NCI-H1694 treated with DMSO at 0.1 percent for 48 hours (cell line): Measurements from ENCODE around the gene GREB1.

ENCODE experiments used
- DNase-seq: peaks from one replicate; lab custom pipeline; 2025; lab: John Stamatoyannopoulos, UW

The GREB1 gene

DNA sequence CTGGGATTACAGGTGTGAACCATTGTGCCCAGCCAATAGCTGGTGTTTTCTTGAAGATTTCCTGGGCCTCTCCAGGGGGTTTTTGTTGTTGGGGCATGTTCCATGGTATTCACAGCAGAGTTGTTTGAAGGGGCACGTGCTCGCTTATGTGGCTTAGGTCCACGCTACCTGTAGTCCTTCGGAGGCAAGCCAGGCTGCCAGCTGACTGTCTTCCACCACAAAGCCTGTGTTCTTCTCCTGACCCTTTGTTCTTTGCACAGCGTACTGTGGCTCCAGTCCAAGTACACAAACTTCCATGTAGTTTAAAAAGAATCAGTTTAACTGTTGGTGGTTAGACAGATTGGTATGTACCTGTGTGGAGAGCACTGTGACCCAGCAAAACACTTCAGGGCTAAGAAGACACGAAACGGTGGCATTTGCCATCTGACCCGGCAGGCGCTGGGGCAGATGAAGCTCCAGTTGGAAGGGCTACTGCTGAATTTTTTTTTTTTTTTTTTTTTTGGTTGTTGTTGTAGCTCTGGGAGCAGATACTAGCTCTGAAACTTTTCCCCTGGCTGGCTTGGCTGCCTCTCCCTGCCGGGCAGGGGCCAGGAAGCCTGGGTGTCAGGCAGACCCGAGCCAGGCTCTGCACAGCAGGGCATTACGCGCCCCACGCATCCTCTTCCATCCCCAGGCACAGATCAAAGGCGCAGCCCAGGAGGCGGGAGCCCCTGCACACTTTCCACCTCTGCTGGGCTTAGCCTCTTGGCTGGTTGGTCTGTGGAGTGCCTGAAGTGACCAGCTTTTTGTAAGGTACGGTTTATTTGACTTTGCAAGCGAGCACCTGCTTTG, 5.7 kb downstream of the GREB1 start:
- no peak for DNase-seq

DNA sequence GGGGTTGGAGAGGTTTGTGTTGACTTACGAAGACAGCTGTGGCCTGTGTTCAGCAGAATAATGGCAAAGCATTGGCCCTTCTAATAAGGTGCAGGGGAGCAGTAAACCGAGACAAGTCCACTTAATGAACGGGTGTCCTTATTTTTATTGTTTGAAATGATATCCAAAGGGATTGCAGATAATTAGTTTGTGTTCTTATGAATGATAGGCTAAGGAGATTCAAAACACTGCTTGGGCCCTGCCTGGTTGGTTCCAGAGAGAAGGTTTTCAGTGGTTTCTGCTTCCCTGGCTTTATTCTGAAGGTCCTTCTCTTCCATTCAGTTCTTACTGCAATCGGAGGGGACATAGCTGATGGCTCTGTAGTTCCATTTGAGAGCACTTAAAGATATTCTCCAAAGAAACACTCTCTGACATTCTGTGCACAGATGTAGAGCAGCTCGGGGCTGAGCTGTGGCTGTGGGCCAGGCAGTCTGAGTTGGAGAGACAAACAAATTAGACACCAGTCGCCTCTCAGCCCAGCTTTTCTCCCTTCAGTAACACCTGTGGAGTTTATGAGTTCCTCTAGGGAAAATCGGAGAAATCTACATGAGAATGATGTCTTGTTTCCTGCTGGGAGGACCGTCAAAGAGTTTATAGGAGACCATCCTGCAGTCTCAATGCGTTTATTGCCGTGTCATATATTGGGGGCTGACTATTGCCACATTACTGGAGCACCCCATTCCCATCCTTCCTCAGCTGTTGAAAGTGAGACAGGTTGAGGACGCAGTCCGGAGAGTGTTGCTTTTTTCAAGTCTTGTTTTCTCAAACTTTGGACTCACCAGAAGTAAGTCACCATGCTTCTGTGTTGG, 6.5 kb downstream of the GREB1 start:
- peak; percentile 76 for DNase-seq

DNA sequence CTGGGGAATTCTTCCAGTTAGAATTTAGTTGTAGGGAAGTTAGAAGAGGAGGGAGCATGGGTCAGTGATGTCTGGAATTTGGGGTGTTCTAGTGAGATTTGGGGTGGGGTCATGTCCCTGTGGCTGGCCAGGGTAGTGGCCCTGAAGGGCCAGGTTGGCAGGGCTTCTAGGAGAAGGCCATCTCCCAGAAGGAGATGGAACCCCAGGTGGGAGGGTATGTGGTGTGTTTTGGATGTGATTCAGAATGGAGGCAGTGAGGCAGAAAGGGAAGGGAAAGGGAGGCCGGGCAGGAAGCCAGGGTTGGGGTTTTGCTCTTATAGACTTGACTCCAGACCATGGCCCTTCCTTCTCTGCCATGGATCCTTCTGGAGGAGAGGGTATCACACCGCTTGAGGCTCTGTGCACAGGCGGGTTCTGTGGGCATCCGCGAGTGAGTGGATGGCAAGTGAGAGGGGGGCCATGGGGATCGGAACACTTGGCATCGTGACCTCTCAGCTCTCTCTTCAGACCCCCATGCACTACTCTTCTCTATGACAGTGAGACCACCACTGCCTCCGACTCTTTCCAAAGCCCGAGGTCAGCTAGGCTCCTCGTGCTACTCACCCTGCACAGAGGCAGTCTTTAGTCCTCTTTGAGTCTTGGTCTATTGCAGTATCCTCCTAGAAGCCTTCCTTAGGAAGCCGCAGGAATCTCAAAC, 7.3 kb downstream of the GREB1 start:
- no peak for DNase-seq

DNA sequence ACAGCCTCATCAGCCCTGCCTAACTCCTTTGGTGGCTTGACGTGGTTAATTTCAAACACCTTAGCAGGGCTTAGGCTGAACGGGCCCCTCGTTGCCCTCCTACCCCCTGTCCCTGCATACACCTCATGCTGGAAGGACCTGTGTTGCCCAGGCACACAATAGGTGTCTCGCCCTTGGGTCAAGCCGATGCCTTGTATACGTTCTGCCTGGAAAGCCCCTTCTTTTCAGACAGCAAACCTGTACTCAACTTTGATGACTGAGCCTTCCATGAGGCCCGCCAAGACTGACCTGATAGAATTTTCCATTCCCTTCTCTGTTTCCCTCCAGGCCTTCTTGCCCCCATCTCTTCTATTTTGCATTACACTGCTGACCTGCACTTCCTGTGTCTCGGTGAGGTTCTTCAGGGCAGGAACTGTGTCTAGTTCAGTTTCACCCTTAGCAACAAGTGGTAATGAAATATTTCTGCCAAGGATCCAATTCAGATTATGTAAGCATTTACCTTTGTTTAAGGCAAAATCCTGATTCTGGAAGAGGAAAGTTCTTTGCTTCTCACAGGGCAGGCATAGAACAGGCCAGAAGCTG, 7.9 kb downstream of the GREB1 start:
- DNase-seq, result no peak

DNA sequence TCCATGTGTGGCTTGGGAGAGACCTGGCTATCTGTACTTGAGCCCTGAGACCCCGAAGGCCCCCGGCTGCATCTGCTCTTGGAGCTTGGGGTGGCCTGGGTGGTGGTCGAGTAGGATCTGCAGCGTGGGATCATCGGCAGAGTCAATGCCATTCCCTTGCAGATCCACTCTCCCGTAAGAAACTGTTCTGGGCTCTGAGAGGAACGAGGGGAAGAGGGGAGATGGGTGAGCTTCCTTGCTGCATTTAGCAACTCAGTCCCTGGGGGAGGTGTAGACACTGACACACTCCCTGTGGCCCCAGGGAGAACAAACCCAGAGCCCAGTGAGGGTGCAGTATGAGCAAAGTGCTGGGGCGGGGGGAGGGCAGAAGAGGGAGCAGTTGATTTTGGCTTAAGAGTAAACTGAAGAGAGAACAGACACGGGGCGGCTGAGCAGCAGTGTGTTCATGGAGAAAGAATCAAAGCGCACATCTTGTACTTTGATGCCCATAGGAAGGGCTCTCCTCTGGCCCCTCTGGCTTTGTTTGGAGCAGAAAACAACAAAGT, 8.5 kb downstream of the GREB1 start:
- DNase-seq, result no peak

DNA sequence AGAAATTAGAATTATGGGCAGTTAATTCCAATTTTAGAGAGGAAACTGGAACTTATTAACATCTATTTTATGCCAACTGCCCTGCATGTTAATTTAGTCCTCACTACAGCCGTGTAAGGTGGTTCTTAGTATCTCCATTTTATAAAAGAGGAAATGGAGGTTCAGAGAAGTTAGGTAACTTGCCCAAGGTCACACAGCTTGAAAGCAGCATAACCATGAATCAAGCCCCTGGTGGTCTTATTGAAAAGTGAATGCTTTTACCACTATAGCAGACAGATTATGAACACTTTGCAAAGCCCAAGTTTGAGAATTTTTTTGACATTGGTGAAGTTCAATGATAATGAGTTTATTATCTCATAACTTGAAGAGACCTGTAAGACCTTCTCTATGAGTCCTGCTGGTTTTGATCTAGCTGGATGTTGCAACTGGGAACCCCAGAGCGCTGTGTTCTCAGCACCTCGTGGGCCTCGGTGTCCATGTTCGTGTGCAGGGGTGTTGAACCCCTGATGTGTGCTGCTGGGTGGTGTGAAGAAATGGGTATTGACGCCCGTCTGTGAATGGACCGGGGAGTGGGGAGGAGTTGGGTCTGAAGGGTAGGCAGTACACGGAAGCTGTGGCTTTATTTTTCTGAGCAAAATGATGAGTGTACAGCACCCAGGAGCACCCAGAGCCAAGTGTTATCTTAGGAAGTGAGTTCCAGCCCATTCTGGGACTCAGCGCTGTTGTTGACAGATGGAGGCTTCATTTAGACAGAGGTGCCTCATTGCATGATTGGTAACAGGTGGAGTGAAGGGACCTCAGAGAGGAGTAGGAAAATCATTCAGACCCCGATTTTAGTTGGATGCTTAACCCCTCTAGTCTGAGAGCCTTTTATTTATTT, 9.7 kb downstream of the GREB1 start:
- no peak for DNase-seq

DNA sequence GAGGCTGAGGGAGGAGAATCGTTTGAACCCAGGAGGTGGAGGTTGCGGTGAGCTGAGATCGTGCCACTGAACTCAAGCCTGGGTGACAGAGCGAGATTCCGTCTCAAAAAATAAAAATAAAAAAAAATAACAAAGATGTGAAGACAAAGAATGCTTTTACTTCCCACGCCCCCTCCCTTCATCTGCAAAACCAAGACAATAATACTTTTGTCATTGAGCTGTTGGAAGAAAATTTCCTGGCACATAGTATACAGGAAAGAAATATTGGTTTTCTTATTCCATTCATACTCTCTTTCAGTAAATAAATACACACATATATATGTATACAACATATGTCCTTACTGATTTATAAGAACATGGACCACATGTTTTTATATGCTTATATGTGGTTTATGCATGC, 12.2 kb downstream of the GREB1 start:
- no peak for DNase-seq

DNA sequence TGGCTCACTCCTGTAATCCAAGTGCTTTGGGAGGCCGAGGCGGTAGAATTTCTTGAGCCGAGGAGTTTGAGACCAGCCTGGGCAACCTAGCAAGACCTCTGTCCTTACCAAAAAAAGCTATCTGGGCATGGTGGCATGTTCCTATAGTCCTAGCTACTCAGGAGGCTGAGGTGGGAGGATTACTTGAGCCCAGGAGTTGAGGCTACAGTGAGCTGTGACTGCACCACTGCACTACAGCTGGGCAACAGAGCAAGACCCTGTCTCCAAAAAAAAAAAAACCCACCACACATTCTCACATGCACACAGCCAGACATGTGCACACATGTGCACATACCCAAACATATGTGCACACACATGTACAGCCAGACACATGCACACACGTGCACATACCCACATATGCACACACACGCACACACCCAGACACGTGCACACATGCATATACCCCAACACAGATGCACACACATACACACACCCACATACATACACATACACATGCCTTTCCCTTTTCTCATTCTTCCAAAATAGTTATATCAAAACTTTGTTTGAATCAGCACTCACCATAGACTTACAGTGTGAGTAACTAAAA, 14.2 kb downstream of the GREB1 start:
- DNase-seq, result no peak

DNA sequence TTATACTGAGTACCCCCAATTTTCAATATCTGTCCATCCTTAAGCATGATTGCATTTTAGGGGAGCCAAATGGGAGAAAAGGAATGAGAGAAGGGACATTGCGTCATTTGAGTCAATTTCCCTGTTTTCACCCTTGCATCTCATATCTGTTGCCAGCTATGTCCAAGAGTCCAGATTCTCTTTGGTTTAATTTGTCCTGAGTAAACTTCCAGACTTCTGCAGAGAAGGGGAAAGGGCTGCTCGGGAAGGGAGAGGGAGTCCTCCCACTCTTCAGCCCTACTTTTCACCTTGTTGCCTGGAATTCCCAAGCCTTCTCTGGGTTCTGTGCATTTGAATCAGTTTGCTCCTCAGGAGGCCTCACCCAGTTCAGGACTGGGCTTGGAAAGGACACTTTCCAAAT, 16.5 kb downstream of the GREB1 start:
- no peak for DNase-seq

DNA sequence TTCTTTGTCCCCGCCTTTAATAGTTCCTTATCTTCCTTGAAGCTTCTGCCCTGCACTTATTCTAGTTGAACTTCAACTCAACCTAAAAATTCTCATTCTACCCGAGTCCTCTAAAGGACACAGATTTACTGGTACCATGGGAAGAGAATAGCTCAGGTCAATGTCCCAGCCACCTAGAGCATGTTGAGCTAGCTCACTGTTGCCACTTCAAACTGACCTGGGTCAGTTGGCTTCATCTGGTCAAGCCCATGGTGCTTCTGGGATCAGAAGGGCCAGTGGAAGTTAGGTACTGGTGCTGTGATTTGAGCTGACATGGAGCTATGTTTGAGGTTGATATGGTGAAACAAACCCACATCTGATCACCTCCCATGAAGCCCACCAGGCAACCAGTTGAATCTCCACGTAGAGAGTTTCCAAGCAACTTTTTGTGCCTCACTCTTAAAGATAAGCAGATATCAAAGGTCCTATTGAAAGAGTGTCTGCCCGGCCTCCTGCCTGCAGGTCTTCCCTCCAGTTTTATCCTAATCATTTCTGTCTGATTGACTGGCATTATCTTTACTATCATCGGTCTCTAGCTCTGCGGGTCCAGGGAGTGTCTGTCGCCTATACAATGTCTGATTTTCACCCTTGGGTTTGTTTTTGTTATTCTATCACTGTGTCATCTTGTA, 17.2 kb downstream of the GREB1 start:
- DNase-seq, result no peak

DNA sequence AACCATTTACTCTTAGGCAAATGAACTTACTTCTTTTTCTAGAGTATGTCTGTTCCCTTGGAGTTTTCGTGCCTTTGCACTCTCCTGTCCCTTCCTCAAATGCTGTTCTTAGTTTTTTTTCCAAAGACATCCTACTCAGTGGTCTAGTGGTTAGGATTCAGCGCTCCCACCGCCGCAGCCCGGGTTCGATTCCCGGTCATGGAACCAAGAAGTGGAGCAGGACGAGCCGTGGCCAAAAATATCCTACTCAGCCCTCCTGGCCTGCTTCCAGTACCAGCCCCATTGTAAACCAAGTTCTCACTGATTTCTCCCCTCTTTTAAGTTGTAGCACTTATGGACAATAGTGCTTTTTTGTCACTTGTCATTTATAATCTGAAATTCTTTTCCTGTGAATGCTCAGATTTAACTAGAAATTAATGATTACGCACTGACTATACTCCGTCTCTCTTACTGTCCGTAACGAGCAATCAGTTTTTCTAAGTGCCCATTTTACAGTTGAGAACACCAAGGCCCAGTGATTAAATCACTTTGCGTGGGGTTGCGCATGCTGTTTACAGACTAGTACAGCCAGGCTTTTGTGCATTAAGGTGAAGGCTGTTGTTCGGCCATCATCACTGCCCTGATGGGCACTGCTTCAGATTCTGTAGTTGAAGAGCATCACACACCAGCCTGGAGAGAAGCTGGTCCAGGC, 17.9 kb downstream of the GREB1 start:
- DNase-seq, result no peak

DNA sequence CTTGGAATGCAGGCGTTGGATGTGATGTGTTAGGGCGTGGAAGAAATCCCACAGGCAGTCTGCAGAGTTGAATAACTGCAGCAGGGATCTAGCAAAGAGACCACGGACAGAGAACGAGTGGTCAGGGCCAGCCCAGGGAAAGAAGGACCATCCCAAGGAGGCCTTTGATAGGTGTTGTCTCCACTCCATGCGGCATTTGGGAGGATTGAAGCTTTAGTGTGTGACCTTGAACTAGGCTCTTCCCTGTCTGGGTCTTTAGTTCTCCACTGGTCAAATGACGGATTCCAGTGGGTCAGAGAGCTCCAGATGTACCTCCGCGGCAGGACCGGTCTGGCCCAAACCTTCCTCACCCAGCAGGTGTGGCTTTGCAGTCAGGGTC, 18.4 kb downstream of the GREB1 start:
- DNase-seq, result no peak

DNA sequence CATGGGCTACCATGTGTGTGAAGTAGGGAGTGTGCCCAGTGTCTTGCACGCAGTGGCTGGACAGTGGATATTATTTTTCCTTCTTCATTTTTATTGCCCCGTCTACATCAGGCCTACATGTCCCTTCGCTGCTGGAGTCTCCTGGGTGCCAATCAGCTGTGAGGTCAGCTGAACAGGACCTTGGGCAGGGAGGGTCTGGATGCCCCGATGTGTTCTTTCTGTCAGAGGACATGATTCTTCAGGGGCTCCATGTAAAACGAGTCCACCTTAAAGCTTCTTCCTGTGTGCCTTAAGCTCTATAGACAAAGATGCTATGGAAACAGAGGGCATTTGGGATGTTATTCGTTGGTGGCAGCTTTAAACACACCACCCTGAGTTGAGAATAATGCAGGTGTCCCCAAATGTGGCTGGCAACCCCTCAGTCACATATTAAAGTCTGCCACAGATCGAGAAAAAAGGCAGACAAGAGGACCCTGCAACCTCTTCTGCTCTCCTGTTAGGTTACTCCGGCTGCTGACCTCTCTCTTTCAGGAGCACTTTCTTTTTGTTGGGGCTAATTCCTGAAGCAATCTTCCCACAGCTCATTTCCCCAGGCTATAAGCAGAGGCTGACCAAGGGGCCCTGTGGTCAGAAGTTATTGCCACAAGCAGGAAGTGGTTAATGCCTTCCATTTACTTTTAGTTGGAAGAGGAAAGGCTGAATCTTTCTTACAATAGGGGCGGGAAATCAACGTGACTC, 20.0 kb downstream of the GREB1 start:
- no peak for DNase-seq

DNA sequence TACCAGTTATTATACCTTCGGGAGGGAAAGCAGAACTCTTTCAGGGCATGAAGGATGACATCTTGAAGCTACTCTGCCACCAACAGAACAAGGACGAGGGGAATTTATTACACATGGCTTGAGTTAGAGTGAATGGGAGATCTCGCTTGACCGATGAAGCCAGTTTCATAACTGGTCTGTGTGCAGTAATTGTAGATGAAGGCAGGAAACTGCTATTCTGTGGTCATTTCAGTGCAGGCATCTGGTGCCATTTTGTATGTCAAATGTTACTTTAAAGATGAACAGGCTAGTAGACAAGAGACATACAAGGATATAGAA, 20.5 kb downstream of the GREB1 start:
- no peak for DNase-seq

DNA sequence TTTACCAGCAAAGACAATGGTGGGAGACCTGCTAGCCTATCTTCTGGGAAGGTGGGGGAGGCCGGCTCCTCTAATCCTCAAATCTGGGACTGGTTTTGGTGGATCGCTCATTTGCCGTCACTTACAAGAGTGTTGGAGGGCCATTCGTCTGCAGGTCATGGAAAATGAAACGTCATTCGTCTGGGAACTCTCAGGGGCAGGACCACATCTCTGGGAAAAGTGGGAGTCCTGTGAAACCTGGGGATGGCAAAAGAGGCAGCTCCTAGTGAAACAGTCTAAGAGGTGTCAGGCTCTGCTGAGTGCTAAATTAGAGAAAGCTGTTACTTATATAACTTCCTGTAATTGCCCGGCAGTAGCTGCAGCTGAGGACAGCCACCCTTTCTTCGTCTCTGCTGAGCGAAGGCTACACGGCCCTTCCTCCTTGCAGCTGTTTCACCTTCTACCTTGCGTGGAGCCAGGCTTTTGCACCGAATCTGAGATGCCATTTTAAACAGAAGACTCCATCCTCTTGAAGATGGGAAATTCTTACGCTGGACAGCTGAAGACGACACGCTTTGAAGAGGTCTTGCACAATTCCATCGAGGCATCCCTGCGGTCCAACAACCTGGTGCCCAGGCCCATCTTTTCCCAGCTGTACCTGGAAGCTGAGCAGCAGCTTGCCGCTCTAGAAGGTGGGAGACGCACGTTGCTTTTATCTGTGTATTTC, 22.4 kb downstream of the GREB1 start:
- DNase-seq, result no peak

DNA sequence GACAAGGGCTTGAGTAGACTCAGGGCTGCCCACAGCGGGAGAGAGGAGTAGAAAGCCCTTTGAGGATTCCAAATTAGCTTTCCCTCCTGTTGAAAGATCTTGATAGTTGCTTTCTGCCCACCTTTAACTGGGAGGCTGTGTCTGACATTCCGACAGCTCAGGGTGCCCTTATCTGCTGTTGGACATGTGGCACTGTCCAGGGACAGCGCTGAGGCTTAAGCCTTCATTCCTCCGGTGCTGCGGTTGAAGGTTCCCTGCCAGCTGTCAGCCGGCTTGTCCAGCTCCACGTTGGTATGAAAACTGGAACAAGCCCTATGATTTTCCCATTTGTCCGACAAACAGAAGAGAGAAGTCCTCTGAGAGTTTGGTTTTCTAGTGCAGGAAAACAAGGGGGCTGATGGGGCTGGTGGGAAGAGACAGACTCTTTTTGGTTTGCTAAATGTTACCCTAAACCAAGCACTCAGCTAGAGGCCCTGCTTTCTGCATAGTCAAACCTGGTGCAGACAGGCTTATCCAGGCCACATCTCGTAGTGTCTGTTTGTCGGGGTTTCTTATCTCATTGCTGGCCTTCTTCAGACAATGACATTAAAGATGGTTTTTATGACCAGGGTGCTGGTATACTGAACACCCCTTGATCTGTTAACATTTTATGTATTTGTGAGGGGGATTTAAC, 24.5 kb downstream of the GREB1 start:
- no peak for DNase-seq

DNA sequence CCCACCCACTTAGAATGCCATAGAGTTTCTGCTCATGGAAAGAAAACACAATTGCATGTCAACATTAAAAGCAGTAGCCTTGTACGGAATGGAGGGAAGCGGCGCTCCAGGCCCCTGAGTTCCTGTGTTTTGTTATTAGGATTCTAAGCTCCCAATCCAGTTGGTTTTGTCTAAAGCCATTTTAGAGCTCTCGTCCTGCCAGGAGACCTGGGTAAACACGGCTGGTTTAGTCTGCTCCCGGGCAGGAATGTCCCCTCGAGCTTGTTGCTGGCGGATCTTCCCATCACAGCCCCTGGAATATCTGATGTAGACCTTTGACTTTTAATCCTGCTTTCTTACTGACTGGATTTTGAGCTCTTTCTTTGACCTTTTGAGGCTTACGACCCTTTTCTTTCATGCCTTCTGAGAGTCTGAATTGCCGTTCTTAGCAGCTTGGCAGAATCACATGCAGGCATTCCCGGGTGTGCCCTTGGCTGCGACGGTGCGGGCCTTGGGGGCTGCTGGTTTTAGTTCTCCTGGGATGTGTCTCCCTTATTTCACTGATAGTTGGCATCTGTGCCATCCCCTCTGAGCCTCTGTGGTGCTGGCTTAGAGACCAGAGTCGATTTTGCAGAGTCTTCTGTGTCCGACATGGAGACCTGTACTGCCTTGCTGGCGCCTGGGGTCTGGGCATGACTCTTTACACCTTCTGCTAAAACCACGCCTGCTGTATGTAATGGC, 25.4 kb downstream of the GREB1 start:
- no peak for DNase-seq
